Measurements from ENCODE around the gene LYZL6. TPM values are rescaled to one million over a fixed set of nuclear protein-coding genes. Genes with fewer than 3 reads are reported as not detected.

The LYZL6 gene
- total RNA-seq, 1 donor from 2014 or later, result not detected

DNA sequence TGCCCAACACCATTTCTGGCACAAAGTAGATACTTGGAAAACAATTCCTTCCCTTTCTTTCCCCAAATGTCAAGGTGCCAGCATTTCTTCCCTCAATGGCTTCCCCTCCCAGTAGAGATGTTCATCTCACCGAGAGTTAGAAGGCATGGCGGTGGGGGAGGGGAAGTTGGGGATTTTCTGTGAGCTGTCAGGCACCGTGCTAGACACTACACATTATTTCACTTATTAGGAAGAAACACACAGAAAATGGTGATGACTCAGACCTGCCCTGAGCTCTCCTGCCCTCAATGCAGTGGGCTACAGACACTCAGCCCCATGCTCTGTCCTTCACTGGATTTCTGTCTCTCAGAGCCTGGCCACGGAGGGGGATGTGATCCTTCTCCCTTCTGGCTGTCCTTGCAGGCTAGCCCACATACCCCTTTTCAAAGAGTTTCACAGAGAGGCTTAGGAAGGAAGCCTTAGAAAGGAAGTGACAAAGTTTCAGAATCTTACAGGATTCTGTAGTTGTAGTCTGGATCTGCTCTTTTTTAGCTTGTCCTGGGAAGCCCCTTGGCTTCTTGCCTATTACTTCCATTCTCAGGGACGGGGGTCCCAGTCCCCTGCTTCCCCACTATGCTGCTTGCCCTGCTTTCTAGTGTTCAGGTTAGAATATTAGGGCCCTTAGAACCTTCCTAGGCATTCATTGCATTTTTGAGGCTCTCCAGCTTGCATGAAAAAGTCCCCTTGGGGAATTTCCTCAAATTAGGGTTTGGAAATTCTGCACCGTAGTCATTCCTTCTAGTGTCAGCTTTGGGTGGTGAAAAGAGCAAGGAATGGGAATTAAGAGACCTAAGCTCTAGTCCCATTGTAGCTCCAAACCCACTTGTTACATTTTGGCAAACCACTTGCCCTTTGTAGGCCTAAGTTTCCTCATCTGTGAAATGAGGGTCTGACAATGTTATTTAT, 51.1 kb downstream of the LYZL6 start:
- ATAC-seq, result no peak
- peaks cover 7% of the 10 kb centered on the region for H3K4me1 ChIP-seq
- no peaks in the 10 kb centered on the region for H3K36me3 ChIP-seq
- intact Hi-C loops (cut with DNase I), result no loop called here
- no peak overlapping the region for H3K27ac ChIP-seq
- H3K9me3 ChIP-seq, result no peaks in the 10 kb centered on the region
- TF ChIP-seq, protein P1, sequence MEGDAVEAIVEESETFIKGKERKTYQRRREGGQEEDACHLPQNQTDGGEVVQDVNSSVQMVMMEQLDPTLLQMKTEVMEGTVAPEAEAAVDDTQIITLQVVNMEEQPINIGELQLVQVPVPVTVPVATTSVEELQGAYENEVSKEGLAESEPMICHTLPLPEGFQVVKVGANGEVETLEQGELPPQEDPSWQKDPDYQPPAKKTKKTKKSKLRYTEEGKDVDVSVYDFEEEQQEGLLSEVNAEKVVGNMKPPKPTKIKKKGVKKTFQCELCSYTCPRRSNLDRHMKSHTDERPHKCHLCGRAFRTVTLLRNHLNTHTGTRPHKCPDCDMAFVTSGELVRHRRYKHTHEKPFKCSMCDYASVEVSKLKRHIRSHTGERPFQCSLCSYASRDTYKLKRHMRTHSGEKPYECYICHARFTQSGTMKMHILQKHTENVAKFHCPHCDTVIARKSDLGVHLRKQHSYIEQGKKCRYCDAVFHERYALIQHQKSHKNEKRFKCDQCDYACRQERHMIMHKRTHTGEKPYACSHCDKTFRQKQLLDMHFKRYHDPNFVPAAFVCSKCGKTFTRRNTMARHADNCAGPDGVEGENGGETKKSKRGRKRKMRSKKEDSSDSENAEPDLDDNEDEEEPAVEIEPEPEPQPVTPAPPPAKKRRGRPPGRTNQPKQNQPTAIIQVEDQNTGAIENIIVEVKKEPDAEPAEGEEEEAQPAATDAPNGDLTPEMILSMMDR (IDR thresholded peaks at IDR 0.05), result no peak
- no peak for DNase-seq
- H3K27me3 ChIP-seq, result no peaks in the 10 kb centered on the region
- H3K4me3 ChIP-seq, result no peak overlapping the region

DNA sequence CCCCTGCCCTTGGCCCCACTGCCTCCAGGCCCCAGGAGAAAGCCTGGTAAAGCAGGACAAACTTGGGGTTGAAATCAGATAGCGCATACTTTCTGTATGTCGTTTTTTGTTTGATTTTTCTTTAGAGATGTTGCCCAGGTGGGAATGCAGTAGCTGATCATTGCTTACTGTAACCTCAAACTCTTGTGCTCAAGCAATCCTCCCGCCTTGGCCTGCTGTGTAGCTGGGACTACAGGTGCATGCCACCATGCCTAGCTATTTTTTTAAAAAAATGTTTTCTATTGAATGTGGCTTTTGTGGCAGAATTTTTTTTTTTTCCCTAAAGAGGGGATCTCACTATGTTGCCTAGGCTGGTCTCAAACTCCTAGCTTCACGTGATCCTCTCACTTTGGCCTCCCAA, 52.2 kb downstream of the LYZL6 start:
- Histone ChIP-seq H3K27ac (no peak overlapping the region), H3K27me3 (no peaks in the 10 kb centered on the region), H3K4me1 (peaks cover 7% of the 10 kb centered on the region), H3K9me3 (no peaks in the 10 kb centered on the region), H3K4me3 (no peak overlapping the region), H3K36me3 (no peaks in the 10 kb centered on the region)
- TF ChIP-seq, protein P1 (IDR thresholded peaks at IDR 0.05), result no peak
- no peak for DNase-seq
- ATAC-seq, result no peak
- intact Hi-C loops (cut with DNase I), result no loop called here

DNA sequence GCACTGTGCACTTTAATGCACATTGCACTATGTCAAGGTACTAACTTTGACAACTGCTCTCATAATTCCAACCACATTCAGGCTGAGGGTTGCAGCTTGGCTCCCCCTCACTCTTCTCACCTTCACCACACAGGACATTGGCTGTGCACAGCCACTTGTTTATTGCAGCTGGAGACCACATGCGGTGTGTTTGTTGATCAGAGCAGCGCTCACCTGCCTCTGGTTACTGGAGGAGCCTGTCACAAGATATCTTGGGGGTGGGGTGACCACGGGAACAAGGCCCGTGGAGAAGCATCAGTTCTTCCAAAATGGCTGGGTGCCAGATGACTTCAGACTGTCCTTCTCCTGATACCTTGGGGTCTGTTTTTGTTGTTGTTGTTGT, 52.7 kb downstream of the LYZL6 start:
- Histone ChIP-seq H3K4me3 (no peak overlapping the region), H3K27ac (no peak overlapping the region), H3K9me3 (no peaks in the 10 kb centered on the region), H3K36me3 (no peaks in the 10 kb centered on the region), H3K27me3 (no peaks in the 10 kb centered on the region), H3K4me1 (peaks cover 7% of the 10 kb centered on the region)
- peak; percentile 65 for ATAC-seq
- TF ChIP-seq, protein P1 (IDR thresholded peaks at IDR 0.05), result no peak
- intact Hi-C loops (cut with DNase I), result no loop called here
- no peak for DNase-seq

DNA sequence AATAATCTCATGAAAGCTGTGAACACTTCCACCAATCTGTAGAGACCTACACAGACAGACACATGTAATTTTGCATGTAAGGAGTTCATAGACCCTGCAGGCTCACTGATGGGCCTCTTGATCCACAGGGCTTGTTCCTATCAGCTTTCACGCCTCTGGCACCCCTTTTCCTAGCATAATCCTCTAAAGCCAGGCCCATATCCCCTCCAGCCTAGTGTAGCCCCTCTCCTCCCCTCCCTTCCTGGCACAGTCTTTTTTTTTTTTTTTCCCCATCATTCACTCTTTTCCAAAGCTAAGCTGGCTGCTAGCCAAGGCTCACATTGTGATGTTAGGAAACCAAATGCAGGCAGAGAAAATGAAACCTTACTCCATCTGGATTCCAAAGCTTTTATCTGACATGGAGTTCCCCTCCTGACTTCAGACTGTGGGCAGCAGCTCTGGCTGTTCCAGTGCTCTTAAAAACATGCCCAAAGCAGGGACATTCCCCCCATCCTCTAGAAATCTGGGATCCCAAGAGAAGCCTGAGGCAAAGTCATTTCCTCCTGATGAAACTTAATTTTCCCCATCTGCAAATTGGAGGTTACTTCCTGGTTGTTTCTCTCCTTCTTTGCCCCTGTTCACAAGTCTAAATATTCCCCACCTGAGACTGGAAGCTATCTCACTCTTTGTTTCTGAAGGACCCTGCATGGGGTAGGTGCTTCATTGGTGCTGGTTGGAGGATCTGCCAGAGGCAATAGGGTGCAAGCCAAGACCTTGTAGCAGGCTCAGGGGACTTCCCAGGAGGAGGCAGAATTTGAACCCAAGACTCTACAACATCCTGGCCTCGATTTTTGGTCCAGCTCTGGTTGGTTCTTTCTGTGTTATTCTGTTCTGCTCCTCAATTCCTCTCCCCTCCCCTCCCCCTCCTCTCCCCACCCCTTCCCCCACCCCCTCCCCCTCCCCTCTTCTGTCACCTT, 53.4 kb downstream of the LYZL6 start:
- intact Hi-C loops (cut with DNase I), result no loop called here

DNA sequence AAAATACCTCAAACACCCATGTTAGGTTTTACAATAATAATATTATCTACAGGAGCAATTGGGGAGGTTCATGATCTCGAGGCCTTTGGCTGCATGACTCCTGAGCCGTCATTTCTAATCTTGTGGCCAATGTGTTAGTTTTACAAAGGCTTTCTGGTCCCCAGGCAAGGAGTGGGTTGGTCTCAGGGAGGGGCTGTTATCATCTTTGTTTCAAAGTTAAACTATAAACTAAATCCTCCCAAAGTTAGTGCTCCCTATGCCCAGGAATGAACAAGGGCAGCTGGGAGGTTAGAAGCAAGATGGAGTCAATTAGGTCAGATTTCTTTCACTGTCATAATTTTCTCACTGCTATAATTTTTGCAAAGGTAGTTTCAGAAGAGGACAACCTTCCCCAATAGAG, 54.3 kb downstream of the LYZL6 start:
- intact Hi-C loops (cut with DNase I), result no loop called here
- peaks cover 7% of the 10 kb centered on the region for H3K4me1 ChIP-seq
- ATAC-seq, result no peak
- no peak for DNase-seq
- no peaks in the 10 kb centered on the region for H3K36me3 ChIP-seq
- no peak overlapping the region for H3K27ac ChIP-seq
- TF ChIP-seq, protein P1 (IDR thresholded peaks at IDR 0.05), result no peak
- no peaks in the 10 kb centered on the region for H3K27me3 ChIP-seq
- H3K9me3 ChIP-seq, result no peaks in the 10 kb centered on the region
- H3K4me3 ChIP-seq, result no peak overlapping the region

More for the DNA sequence above, 53.4 kb downstream of the LYZL6 start:
- TF ChIP-seq, protein P1 (IDR thresholded peaks at IDR 0.05), result no peak
- Histone ChIP-seq H3K27ac (no peak overlapping the region), H3K36me3 (no peaks in the 10 kb centered on the region), H3K4me1 (peaks cover 7% of the 10 kb centered on the region), H3K9me3 (no peaks in the 10 kb centered on the region), H3K27me3 (no peaks in the 10 kb centered on the region), H3K4me3 (no peak overlapping the region)
- DNase-seq, result no peak
- no peak for ATAC-seq

Other genes starting within 250 kb of the LYZL6 start
- 2.2 TPM for gene RASL10B, start 212.1 kb downstream of the LYZL6 start, total RNA-seq
- gene GAS2L2, start 190.5 kb downstream of the LYZL6 start, total RNA-seq, result not detected
- gene C17orf50, start 182.8 kb downstream of the LYZL6 start, total RNA-seq, result not detected
- 55.6 TPM for gene MMP28, start 148.1 kb downstream of the LYZL6 start, total RNA-seq
- gene TAF15, start 134.2 kb downstream of the LYZL6 start, total RNA-seq, result 142 TPM
- gene HEATR9, start 74.8 kb downstream of the LYZL6 start, total RNA-seq, result 0.17 TPM
- gene CCL5, start 63.4 kb downstream of the LYZL6 start, total RNA-seq, result 22.5 TPM
- gene RDM1, start 12.9 kb downstream of the LYZL6 start, total RNA-seq, result not detected
- 0.58 TPM for gene CCL16, start 37.8 kb upstream of the LYZL6 start, total RNA-seq
- 110 TPM for gene CCL14, start 43.0 kb upstream of the LYZL6 start, total RNA-seq
- 1.3 TPM for gene CCL15, start 57.8 kb upstream of the LYZL6 start, total RNA-seq
- 26.5 TPM for gene CCL23, start 74.3 kb upstream of the LYZL6 start, total RNA-seq
- gene CCL18, start 120.6 kb upstream of the LYZL6 start, total RNA-seq, result 31.9 TPM
- gene CCL3, start 146.4 kb upstream of the LYZL6 start, total RNA-seq, result 9.9 TPM
- gene CCL4, start 160.1 kb upstream of the LYZL6 start, total RNA-seq, result 12.5 TPM
- gene TBC1D3B, start 232.9 kb upstream of the LYZL6 start, total RNA-seq, result 8.2 TPM

Measured in upper lobe of right lung (tissue), 1 donor.